Heart right ventricle (tissue), 16 donors: ENCODE measurements around the gene ARID4A. TPM values are rescaled to one million over a fixed set of nuclear protein-coding genes. Genes with fewer than 3 reads are reported as not detected.

Source experiments
- ATAC-seq, 8 donors: fragments of 200-7000 bp; cut with Tn5 transposase; one replicate each; pipeline ENCODE4 v1.9.1; 2020; ENCODE audit warnings: mild to moderate bottlenecking in 8 of 8, moderate library complexity in 8 of 8, moderate number of reproducible peaks in 1 of 8
- DNase-seq, 2 donors: peaks; one replicate each; pipeline ENCODE4 v3.0.0-alpha.2; 2020
- H3K27ac ChIP-seq, 10 donors: fragments of 200-600 bp; sonication (generic) in 2 of 10; one replicate each; pipeline versions ENCODE4 v1.5.0 to v1.8.0; 2020 to 2022; ENCODE audit warnings: mild to moderate bottlenecking in 3 of 10
- H3K27me3 ChIP-seq, 7 donors: fragments of 200-600 bp; one replicate each; pipeline ENCODE4 v1.8.0; 2021 to 2022; ENCODE audit warnings: mild to moderate bottlenecking in 2 of 7
- H3K36me3 ChIP-seq, 9 donors: fragments of 200-600 bp; sonication (generic) in 1 of 9; one replicate each; pipeline versions ENCODE4 v1.5.0 to v1.8.0; 2020 to 2022; ENCODE audit warnings: mild to moderate bottlenecking in 2 of 9
- H3K4me1 ChIP-seq, 9 donors: fragments of 200-600 bp; sonication (generic) in 1 of 9; one replicate each; pipeline versions ENCODE4 v1.5.0 to v1.8.0; 2020 to 2022; ENCODE audit warnings: mild to moderate bottlenecking in 4 of 9
- H3K4me3 ChIP-seq, 10 donors: fragments of 200-600 bp; sonication (generic) in 2 of 10; one replicate each; pipeline versions ENCODE4 v1.5.0 to v1.8.0; 2020 to 2022; ENCODE audit warnings: mild to moderate bottlenecking in 7 of 10, moderate library complexity in 2 of 10
- H3K9me3 ChIP-seq, 11 donors: fragments of 200-600 bp in 10 of 11; sonication (generic) in 2 of 11; one replicate each; pipeline versions ENCODE4 v1.5.0 to v1.8.0; 2013 to 2022; ENCODE audit warnings: mild to moderate bottlenecking in 2 of 11, control low read depth in 1 of 11, moderate library complexity in 1 of 11
- WGBS, 2 donors: extraction: QIAGEN DNeasy Blood & Tissue Kit; methylation state at CpG; one replicate each; pipeline ENCODE4 v1.1.7; 2013; ENCODE audit warnings: inconsistent platforms in 1 of 2; 5-methylcytosine and 5-hydroxymethylcytosine counted together
- intact Hi-C, 10 donors: fragments of 100-400 bp; cut with DNase I; formaldehyde crosslinking; loops; one replicate each; pipeline versions ENCODE4 v1.11.1 to v1.14.2; 2022
- polyA plus RNA-seq, 2 donors: library from polyadenylated mRNA; stranded (reverse); fragments of 200-250 nt; gene quantifications; one replicate each; pipeline ENCODE4 v1.2.3, GENCODE V29; 2013
- total RNA-seq, 10 donors: library from RNA; stranded (reverse); fragmentation: NEBNext Ultra II Directional in 3 of 10; extraction: Animal tissue kit (Norgen Biotek cat#: 25700) in 3 of 10; gene quantifications; one replicate each; pipeline versions ENCODE4 v1.2.1 to v1.2.4, GENCODE V29; 2021 to 2023
- TF ChIP-seq, protein P1 (sequence below), 9 donors: fragments of 200-600 bp; sonication (generic) in 2 of 9; IDR thresholded peaks; one replicate each; pipeline versions ENCODE4 v1.5.0 to v1.8.0; 2021 to 2022; ENCODE audit warnings: antibody characterized with exemption in 9 of 9, mild to moderate bottlenecking in 5 of 9, moderate library complexity in 1 of 9
- donor health status: Arrhythmogenic right ventricular cardiomyopathy.
- donor health status: ischemic (EF 13 %, LVEDD 7.1; RV severe dilation, severe dysfunction).
- donor health status: healthy with polysubstance abuse.
- donor health status: DM: no; HTN: yes; CAD: no.
- donor health status: DM: no; HTN: no; CAD: no.
- donor health status: ischemic (EF 25% LVEDD 6.9; RV normal size, moderate dysfunction).
- donor health status: ischemic (EF 25% LVEDD 5.7; RV mildly dilated, moderate dysfunction).
- donor health status: healthy.
- donor health status: DM: yes; HTN: yes; CAD: no.
- donor health status: Ischemic cardiomyopathy.
- donor health status: ischemic (EF 35%, LVEDD 5.7; RV mildly dilated, moderate dysfunction).
- donor health status: nonischemic (EF 11% LVEDD 7.7; RV severe dilation, severe dysfunction).
- donor health status: DM: yes; HTN: yes; CAD: no.
- donor health status: PGD.
- donor health status: ischemic (EF 29% LVEDD 5.4; RV normal size, mild dysfunction).
- donor health status: nonischemic (EF 23%, LVEDD 6.1; RV moderate dilation, normal function).

ARID4A gene
- total and polyA plus RNA-seq, 12 donors: 2.7 to 19.1 (median 17.3) TPM

GRCh38 chr14:58294201-58294600, 4.2 kb upstream of the ARID4A start:
- TF ChIP-seq, protein P1, sequence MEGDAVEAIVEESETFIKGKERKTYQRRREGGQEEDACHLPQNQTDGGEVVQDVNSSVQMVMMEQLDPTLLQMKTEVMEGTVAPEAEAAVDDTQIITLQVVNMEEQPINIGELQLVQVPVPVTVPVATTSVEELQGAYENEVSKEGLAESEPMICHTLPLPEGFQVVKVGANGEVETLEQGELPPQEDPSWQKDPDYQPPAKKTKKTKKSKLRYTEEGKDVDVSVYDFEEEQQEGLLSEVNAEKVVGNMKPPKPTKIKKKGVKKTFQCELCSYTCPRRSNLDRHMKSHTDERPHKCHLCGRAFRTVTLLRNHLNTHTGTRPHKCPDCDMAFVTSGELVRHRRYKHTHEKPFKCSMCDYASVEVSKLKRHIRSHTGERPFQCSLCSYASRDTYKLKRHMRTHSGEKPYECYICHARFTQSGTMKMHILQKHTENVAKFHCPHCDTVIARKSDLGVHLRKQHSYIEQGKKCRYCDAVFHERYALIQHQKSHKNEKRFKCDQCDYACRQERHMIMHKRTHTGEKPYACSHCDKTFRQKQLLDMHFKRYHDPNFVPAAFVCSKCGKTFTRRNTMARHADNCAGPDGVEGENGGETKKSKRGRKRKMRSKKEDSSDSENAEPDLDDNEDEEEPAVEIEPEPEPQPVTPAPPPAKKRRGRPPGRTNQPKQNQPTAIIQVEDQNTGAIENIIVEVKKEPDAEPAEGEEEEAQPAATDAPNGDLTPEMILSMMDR (IDR thresholded peaks at IDR 0.05): no peak
- H3K9me3 ChIP-seq: no peaks in the 10 kb centered on the region
- H3K36me3 ChIP-seq: peaks cover 0 to 66% (median 45%) of the 10 kb centered on the region in 9 donors
- no peaks in the 10 kb centered on the region for H3K27me3 ChIP-seq
- peaks cover 4 to 71% (median 61%) of the 10 kb centered on the region in 9 donors for H3K4me1 ChIP-seq
- DNase-seq: no peak
- 98% methylated on average over 7 of the region's 7 CpGs for WGBS, 2 donors
- ATAC-seq: no peak
- intact Hi-C loops: loop anchor here in 4 of 10 donors (10.0 kb wide), 1 partner anchor 49 kb away; the partner anchor contains the start of gene PSMA3 (in 4 of the 4)
- H3K27ac ChIP-seq: no peak overlapping the region
- no peak overlapping the region for H3K4me3 ChIP-seq

- Histone ChIP-seq H3K9me3 (no peaks in the 10 kb centered on the region), H3K4me1 (peaks cover 8 to 73% (median 62%) of the 10 kb centered on the region in 9 donors), H3K27me3 (no peaks in the 10 kb centered on the region), H3K36me3 (peaks cover 0 to 50% (median 30%) of the 10 kb centered on the region in 9 donors), H3K27ac (peak overlapping the region in 9 of 10 donors; percentile 84 to 98 (median 96)), H3K4me3 (peak overlapping the region; percentile 39 to 97 (median 86))
- ATAC-seq (no peak), DNase-seq (no peak)
- TF ChIP-seq, protein P1 (IDR thresholded peaks at IDR 0.05): no peak
- 7 to 11% methylated on average over 3 of the region's 3 CpGs for WGBS, 2 donors
- intact Hi-C loops: loop anchor here in 9 of 10 donors (5.0 to 10.0 kb wide), 4 partner anchors 36 to 54 kb away; partner anchors contain the start of gene PSMA3 (in 5 of the 9)
Measured at GRCh38 chr14:58296726-58297125, 1.6 kb upstream of the ARID4A start.

DNA sequence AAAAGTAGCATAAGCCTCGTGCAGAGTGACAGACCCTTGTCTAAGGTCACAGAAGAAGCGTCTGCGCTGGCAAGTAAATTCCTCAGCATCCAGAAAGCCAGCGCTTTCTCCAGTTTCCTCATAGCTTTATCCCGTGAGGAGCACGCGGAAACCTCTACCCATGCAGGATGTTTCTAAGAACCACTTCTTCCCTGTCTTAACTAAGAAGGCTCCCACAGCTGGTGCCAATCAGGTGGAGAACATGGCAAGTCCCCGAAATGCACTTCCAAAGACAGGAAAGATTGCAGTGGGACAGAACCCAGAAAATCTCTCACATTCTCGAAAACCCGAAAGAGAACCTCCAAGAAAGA, 968 bp upstream of the ARID4A start:
- peak in 2 of 8 donors; percentile 0 for ATAC-seq
- Histone ChIP-seq H3K27me3 (no peaks in the 10 kb centered on the region), H3K36me3 (peaks cover 0 to 50% (median 28%) of the 10 kb centered on the region in 9 donors), H3K4me3 (peak overlapping the region; percentile 39 to 97 (median 86)), H3K9me3 (no peaks in the 10 kb centered on the region), H3K27ac (peak overlapping the region; percentile 84 to 98 (median 96)), H3K4me1 (peaks cover 8 to 71% (median 57%) of the 10 kb centered on the region in 9 donors)
- 0% methylated on average over 10 of the region's 10 CpGs for WGBS, 2 donors
- DNase-seq: no peak
- TF ChIP-seq, protein P1 (IDR thresholded peaks at IDR 0.05): no peak
- intact Hi-C loops: loop anchor here in 9 of 10 donors (5.0 to 10.0 kb wide), 4 partner anchors 35 to 55 kb away; partner anchors contain the start of gene PSMA3 (in 5 of the 9)

- Histone ChIP-seq H3K9me3 (no peaks in the 10 kb centered on the region), H3K27ac (peak overlapping the region; percentile 84 to 98 (median 96)), H3K4me1 (peaks cover 4 to 66% (median 53%) of the 10 kb centered on the region in 9 donors), H3K27me3 (no peaks in the 10 kb centered on the region), H3K4me3 (peak overlapping the region; percentile 85 to 99 (median 94)), H3K36me3 (peaks cover 0 to 50% (median 24%) of the 10 kb centered on the region in 9 donors)
- TF ChIP-seq, protein P1 (IDR thresholded peaks at IDR 0.05): peak in 2 of 9 donors; percentile 25 to 36
- ATAC-seq (peak; percentile 93 to 98 (median 97)), DNase-seq (peak; percentile 98 to 99)
- intact Hi-C loops: loop anchor here in 9 of 10 donors (1.0 to 10.0 kb wide), 6 partner anchors 34 to 98 kb away; partner anchors contain the start of genes PSMA3 (in 6 of the 9) and ACTR10 (in 1 of the 9)
- 0% methylated on average over 40 of the region's 40 CpGs for WGBS, 2 donors
Measured at GRCh38 chr14:58297762-58298476, 436 bp upstream of the ARID4A start.
